ENCODE measurements around the gene DEPDC5.

Gene DEPDC5

DNA sequence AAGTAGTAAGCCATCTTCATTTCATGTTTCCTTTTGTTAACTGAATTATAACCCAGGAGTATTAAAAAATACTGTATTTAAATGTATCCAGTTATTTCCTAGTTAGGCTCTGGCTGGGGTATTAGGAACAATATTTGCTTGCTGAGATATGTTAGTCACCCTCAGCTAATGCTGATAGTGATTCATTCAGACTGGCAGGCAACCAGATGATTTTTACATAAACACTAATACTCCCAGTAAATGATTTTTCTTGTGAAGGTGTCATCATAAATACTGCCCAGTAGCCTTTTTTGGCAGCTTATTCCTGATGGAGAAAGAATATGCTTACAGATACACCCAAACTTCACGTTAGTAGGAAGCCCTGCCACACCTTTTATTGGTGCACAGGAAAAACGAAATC lies 198.7 kb downstream of the DEPDC5 start:
- no peak for DNase-seq

GRCh38 chr22:31953261-31953660 lies 199.4 kb downstream of the DEPDC5 start:
- no peak for DNase-seq

- no peak for DNase-seq
Measured at GRCh38 chr22:31954535-31955523, 201.0 kb downstream of the DEPDC5 start.

GRCh38 chr22:31956360-31956759 lies 202.5 kb downstream of the DEPDC5 start:
- no peak for DNase-seq
